ENCODE results near the gene ATP11A.

Gene ATP11A

DNA sequence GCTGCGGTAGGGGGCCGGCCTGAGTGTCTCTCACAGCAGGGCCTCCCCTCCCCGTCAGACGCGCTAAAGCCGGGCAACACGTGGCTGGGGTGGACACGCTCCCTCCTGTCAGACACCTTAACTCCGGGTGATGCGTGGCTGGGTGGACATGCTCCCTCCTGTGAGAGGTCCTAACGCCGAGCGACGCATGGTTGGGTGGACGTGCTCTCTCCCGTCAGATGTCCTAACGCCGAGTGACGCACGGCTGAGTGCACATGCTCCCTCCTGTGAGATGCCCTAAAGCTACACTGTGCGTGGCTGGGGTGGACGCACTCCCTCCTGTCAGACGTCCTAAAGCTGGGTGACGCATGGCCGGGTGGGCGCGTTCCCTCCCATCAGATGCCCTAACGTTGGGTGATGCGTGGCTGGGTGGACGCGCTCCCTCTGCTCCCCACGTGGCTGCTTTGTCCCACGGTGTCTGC, 153.1 kb downstream of the ATP11A start:
- H3K4me3 ChIP-seq (ENCODE audit: low read depth, low read length), result no peak overlapping the region
- no peak for TF ChIP-seq CTCF (IDR thresholded peaks at IDR 0.05; ENCODE audit: low read depth, low read length)
- no peak for DNase-seq (ENCODE audit: low read depth, low spot score)
- in situ Hi-C loops (cut with HindIII; ENCODE audit: low sequenced_read_pairs), result no loop called here

DNA sequence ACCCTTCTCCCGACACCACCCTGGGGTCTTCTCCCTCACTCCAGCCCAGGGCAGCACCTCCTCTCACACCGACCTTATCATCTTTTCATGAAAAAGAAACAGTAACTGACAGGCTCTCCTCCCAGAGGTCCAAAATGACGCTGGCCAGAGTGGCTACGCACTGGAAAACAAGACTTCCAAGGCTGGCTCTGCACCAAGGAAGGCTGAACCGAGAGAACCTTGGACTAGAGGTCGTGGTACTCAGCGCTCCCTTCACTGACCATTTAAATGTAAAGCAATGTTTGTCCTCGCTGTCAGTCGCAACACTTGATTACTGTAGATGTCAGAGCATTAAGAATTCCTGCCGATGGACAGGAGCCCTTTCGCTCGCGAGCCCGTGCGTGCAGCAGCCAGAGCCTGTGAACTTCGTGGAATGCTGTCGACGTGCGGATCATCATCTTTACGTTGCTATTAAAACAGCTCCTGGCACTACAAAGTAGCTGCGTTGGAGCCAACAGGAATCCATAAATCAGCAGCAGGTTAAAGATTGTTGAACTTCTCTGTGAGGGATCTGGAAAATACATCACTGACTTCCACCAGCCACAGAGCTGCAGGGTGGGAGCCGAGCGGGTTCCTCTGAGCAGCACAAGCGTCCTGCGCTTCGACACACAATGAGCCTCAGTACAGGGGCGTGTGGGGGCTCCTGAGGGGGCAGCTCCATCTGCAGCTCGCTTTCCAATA, 153.7 kb downstream of the ATP11A start:
- no peak overlapping the region for H3K4me3 ChIP-seq (ENCODE audit: low read depth, low read length)
- TF ChIP-seq CTCF (IDR thresholded peaks at IDR 0.05; ENCODE audit: low read depth, low read length), result no peak
- no peak for DNase-seq (ENCODE audit: low read depth, low spot score)
- in situ Hi-C loops (cut with HindIII; ENCODE audit: low sequenced_read_pairs), result no loop called here

GRCh38 chr13:112844411-112844810, 154.6 kb downstream of the ATP11A start:
- in situ Hi-C loops (cut with HindIII; ENCODE audit: low sequenced_read_pairs), result no loop called here
- no peak for DNase-seq (ENCODE audit: low read depth, low spot score)
- H3K4me3 ChIP-seq (ENCODE audit: low read depth, low read length), result no peak overlapping the region
- no peak for TF ChIP-seq CTCF (IDR thresholded peaks at IDR 0.05; ENCODE audit: low read depth, low read length)

DNA sequence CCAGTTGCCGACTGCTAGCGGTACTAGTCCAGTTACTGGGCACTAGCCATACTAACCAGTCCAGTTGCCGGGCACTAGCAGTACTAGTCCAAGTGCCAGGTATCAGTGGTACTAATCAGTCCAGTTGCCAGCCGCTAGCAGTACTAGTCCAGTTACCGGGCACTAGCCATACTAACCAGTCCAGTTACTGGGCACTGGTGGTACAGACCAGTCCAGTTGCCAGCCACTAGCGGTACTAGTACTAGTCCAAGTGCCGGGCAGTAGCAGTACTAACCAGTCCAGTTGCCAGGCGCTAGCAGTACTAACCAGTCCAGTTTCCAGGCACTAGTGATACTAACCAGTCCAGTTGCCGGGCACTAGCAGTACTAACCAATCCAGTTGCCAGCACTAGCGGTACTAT, 155.0 kb downstream of the ATP11A start:
- no peak for TF ChIP-seq CTCF (IDR thresholded peaks at IDR 0.05; ENCODE audit: low read depth, low read length)
- H3K4me3 ChIP-seq (ENCODE audit: low read depth, low read length), result no peak overlapping the region
- no peak for DNase-seq (ENCODE audit: low read depth, low spot score)
- in situ Hi-C loops (cut with HindIII; ENCODE audit: low sequenced_read_pairs), result no loop called here

DNA sequence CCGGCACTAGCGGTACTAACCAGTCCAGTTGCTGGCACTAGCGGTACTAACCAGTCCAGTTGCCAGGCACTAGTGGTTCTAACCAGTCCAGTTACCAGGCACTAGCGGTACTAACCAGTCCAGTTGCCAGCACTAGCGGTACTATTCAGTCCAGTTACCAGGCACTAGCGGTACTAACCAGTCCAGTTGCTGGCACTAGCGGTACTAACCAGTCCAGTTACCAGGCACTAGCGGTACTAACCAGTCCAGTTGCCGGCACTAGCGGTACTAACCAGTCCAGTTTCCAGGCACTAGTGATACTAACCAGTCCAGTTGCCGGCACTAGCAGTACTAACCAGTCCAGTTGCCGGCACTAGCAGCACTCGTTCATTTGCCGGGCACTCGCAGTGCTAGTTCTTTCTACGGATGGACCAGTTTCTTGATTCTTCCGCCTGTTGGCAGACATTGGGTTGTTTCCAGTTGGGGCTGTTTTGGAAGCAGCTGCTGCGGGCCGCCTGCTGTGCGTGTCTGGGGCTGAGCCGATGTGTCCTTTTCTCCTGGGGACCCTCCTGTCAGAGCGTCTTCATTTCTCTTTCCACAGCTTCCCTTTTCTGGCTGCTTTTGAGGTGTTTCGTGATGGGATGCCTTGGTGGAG, 155.8 kb downstream of the ATP11A start:
- DNase-seq (ENCODE audit: low read depth, low spot score), result no peak

More for the DNA sequence above, 155.8 kb downstream of the ATP11A start:
- H3K4me3 ChIP-seq (ENCODE audit: low read depth, low read length), result no peak overlapping the region
- TF ChIP-seq CTCF (IDR thresholded peaks at IDR 0.05; ENCODE audit: low read depth, low read length), result no peak
- in situ Hi-C loops (cut with HindIII; ENCODE audit: low sequenced_read_pairs), result no loop called here

Measured in astrocyte of the spinal cord (primary cell).